ENCODE measurements around the gene OTUD3.

OTUD3 gene

GRCh38 chr1:19907456-19907855 lies 25.3 kb downstream of the OTUD3 start:
- H3K9me3 ChIP-seq (ENCODE audit: insufficient read depth, low read length): no peaks in the 10 kb centered on the region
- no peaks in the 10 kb centered on the region for H3K79me2 ChIP-seq (ENCODE audit: insufficient read depth, low read length)
- no peaks in the 10 kb centered on the region for H3K9me2 ChIP-seq (replicated peaks; ENCODE audit: insufficient read depth, low read length)
- TF ChIP-seq EZH2phosphoT487 (conservative IDR thresholded peaks at IDR 0.05; ENCODE audit: low read length) (no peak), CTCF (IDR thresholded peaks at IDR 0.05; ENCODE audit: insufficient read depth, low read length, poor library complexity, severe bottlenecking) (no peak)
- no peak overlapping the region for H3K27ac ChIP-seq (ENCODE audit: low read depth, low read length)
- no peaks in the 10 kb centered on the region for H4K20me1 ChIP-seq (ENCODE audit: low read depth, low read length)
- no peak overlapping the region for H3K9ac ChIP-seq (ENCODE audit: low read length)
- H3K27me3 ChIP-seq (ENCODE audit: low read length): no peaks in the 10 kb centered on the region
- H3K4me3 ChIP-seq (ENCODE audit: insufficient read depth, low read length, poor library complexity, severe bottlenecking): no peak overlapping the region
- peaks cover 24% of the 10 kb centered on the region; the same call in 1 of the 2 replicates for H3K36me3 ChIP-seq (ENCODE audit: low read length)
- no peak overlapping the region for H3K4me2 ChIP-seq (ENCODE audit: low read depth, low read length, poor library complexity, severe bottlenecking)
- H3F3A ChIP-seq (ENCODE audit: insufficient read depth): no peaks in the 10 kb centered on the region
- no peak overlapping the region for H2AFZ ChIP-seq (ENCODE audit: low read depth, low read length, severe bottlenecking)

DNA sequence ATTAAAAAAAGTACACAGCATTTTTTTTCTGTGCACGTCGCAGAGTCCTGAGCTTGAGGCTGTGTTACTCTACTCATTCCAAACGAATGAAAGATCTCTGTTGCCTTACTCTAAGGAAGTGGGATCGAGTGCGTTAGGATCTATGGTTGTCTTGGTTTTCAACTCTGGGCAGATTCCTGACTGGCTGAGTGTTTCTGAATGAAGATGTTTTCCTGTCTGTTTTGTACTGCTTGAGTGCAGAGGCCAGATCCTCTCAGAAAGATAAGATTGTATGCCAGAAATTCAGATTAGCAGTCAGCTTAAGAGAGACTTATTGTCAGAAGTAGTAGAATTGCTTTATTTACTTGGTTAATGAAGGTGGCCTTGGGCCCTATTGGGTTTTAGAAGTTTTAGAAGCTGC lies 27.2 kb downstream of the OTUD3 start:
- Histone ChIP-seq H3K36me3 (ENCODE audit: low read length) (peaks cover 24% of the 10 kb centered on the region; the same call in 1 of the 2 replicates), H3K79me2 (ENCODE audit: insufficient read depth, low read length) (no peaks in the 10 kb centered on the region)

GRCh38 chr1:19909971-19910370 lies 27.8 kb downstream of the OTUD3 start:
- H3K9me2 ChIP-seq (replicated peaks; ENCODE audit: insufficient read depth, low read length): no peaks in the 10 kb centered on the region
- H4K20me1 ChIP-seq (ENCODE audit: low read depth, low read length): no peaks in the 10 kb centered on the region
- no peaks in the 10 kb centered on the region for H3F3A ChIP-seq (ENCODE audit: insufficient read depth)
- no peaks in the 10 kb centered on the region for H3K79me2 ChIP-seq (ENCODE audit: insufficient read depth, low read length)
- H3K27ac ChIP-seq (ENCODE audit: low read depth, low read length): no peak overlapping the region
- no peaks in the 10 kb centered on the region for H3K27me3 ChIP-seq (ENCODE audit: low read length)
- H3K36me3 ChIP-seq (ENCODE audit: low read length): peaks cover 20% of the 10 kb centered on the region; the same call in 1 of the 2 replicates
- H3K9me3 ChIP-seq (ENCODE audit: insufficient read depth, low read length): no peaks in the 10 kb centered on the region
- no peak overlapping the region for H3K9ac ChIP-seq (ENCODE audit: low read length)
- TF ChIP-seq CTCF (IDR thresholded peaks at IDR 0.05; ENCODE audit: insufficient read depth, low read length, poor library complexity, severe bottlenecking): no peak
- TF ChIP-seq EZH2phosphoT487 (conservative IDR thresholded peaks at IDR 0.05; ENCODE audit: low read length): no peak
- H2AFZ ChIP-seq (ENCODE audit: low read depth, low read length, severe bottlenecking): no peak overlapping the region
- no peak overlapping the region for H3K4me3 ChIP-seq (ENCODE audit: insufficient read depth, low read length, poor library complexity, severe bottlenecking)
- H3K4me2 ChIP-seq (ENCODE audit: low read depth, low read length, poor library complexity, severe bottlenecking): no peak overlapping the region

More for the DNA sequence above, 27.2 kb downstream of the OTUD3 start:
- Histone ChIP-seq H3K9me3 (ENCODE audit: insufficient read depth, low read length) (no peaks in the 10 kb centered on the region), H3K27me3 (ENCODE audit: low read length) (no peaks in the 10 kb centered on the region), H3K4me3 (ENCODE audit: insufficient read depth, low read length, poor library complexity, severe bottlenecking) (no peak overlapping the region), H3K9me2 (replicated peaks; ENCODE audit: insufficient read depth, low read length) (no peaks in the 10 kb centered on the region), H4K20me1 (ENCODE audit: low read depth, low read length) (no peaks in the 10 kb centered on the region), H3K27ac (ENCODE audit: low read depth, low read length) (no peak overlapping the region), H3K4me2 (ENCODE audit: low read depth, low read length, poor library complexity, severe bottlenecking) (no peak overlapping the region), H3F3A (ENCODE audit: insufficient read depth) (no peaks in the 10 kb centered on the region), H3K9ac (ENCODE audit: low read length) (no peak overlapping the region), H2AFZ (ENCODE audit: low read depth, low read length, severe bottlenecking) (no peak overlapping the region)
- TF ChIP-seq EZH2phosphoT487 (conservative IDR thresholded peaks at IDR 0.05; ENCODE audit: low read length): no peak
- TF ChIP-seq CTCF (IDR thresholded peaks at IDR 0.05; ENCODE audit: insufficient read depth, low read length, poor library complexity, severe bottlenecking): no peak
